Mononuclear cell (primary cell): ENCODE measurements around the gene F2RL1. TPM values are rescaled to one million over a fixed set of nuclear protein-coding genes. Genes with fewer than 3 reads are reported as not detected.
"Not testable (repeated sequence)": the region's sequence is repeated elsewhere in the genome, so short reads cannot be mapped to it uniquely, and the experiment has no call there.

Experiments
- H3K27me3 ChIP-seq: 2 replicates; pipeline ENCODE4 v1.6.0; 2011; ENCODE audit warnings: low read length, control low read depth; ENCODE audit not compliant: insufficient read depth
- H3K4me1 ChIP-seq: 2 replicates; pipeline ENCODE4 v1.5.1; 2011; ENCODE audit warnings: mild to moderate bottlenecking, low read length, control low read depth; ENCODE audit not compliant: insufficient read depth
- H3K4me3 ChIP-seq: 2 replicates; pipeline ENCODE4 v1.5.1; 2011; ENCODE audit warnings: mild to moderate bottlenecking, low read length, moderate library complexity
- H3K9me3 ChIP-seq: 2 replicates; pipeline ENCODE4 v1.5.1; 2011; ENCODE audit warnings: low read depth, mild to moderate bottlenecking, control low read depth, low read length
- total RNA-seq: library from RNA; depleted of rRNA; stranded (reverse); fragments of >200 nt; gene quantifications from one replicate; pipeline ENCODE4 v1.2.3, GENCODE V29; 2012

Gene F2RL1
- total RNA-seq, 1 donor: 4.2 TPM

GRCh38 chr5:76794871-76795270 is 24.0 kb upstream of the F2RL1 start:
- no peak overlapping the region for H3K4me3 ChIP-seq
- H3K4me1 ChIP-seq: peaks cover 32% of the 10 kb centered on the region

GRCh38 chr5:76799588-76799987 is 19.2 kb upstream of the F2RL1 start:
- H3K9me3 ChIP-seq: no peaks in the 10 kb centered on the region
- no peaks in the 10 kb centered on the region for H3K27me3 ChIP-seq
- H3K4me1 ChIP-seq: peaks cover 10% of the 10 kb centered on the region
- H3K4me3 ChIP-seq: no peak overlapping the region

More at GRCh38 chr5:76794871-76795270, 24.0 kb upstream of the F2RL1 start:
- Histone ChIP-seq H3K27me3 (no peaks in the 10 kb centered on the region), H3K9me3 (no peaks in the 10 kb centered on the region)

- no peaks in the 10 kb centered on the region for H3K9me3 ChIP-seq
- no peaks in the 10 kb centered on the region for H3K4me1 ChIP-seq
- no peak overlapping the region for H3K4me3 ChIP-seq
- no peaks in the 10 kb centered on the region for H3K27me3 ChIP-seq
These were observed 18.3 kb upstream of the F2RL1 start for GRCh38 chr5:76800579-76800978.

GRCh38 chr5:76801159-76801802 is 17.5 kb upstream of the F2RL1 start:
- Histone ChIP-seq H3K4me1 (no peaks in the 10 kb centered on the region), H3K9me3 (no peaks in the 10 kb centered on the region), H3K4me3 (no peak overlapping the region), H3K27me3 (no peaks in the 10 kb centered on the region)

GRCh38 chr5:76801803-76802195 is 17.0 kb upstream of the F2RL1 start:
- Histone ChIP-seq H3K27me3 (no peaks in the 10 kb centered on the region), H3K4me3 (no peak overlapping the region)

GRCh38 chr5:76804266-76804665 is 14.6 kb upstream of the F2RL1 start:
- Histone ChIP-seq H3K27me3 (no peaks in the 10 kb centered on the region), H3K9me3 (no peaks in the 10 kb centered on the region), H3K4me1 (no peaks in the 10 kb centered on the region), H3K4me3 (no peak overlapping the region)

More at GRCh38 chr5:76801803-76802195, 17.0 kb upstream of the F2RL1 start:
- Histone ChIP-seq H3K4me1 (no peaks in the 10 kb centered on the region), H3K9me3 (no peaks in the 10 kb centered on the region)

- Histone ChIP-seq H3K27me3 (no peaks in the 10 kb centered on the region), H3K4me1 (no peaks in the 10 kb centered on the region), H3K9me3 (no peaks in the 10 kb centered on the region), H3K4me3 (no peak overlapping the region)
These were observed 12.9 kb upstream of the F2RL1 start for GRCh38 chr5:76805821-76806505.

- no peaks in the 10 kb centered on the region for H3K27me3 ChIP-seq
- no peaks in the 10 kb centered on the region for H3K4me1 ChIP-seq
- H3K4me3 ChIP-seq: no peak overlapping the region
- H3K9me3 ChIP-seq: no peaks in the 10 kb centered on the region
These were observed 11.5 kb upstream of the F2RL1 start for GRCh38 chr5:76807296-76807695.

- Histone ChIP-seq H3K4me1 (no peaks in the 10 kb centered on the region), H3K4me3 (no peak overlapping the region), H3K27me3 (no peaks in the 10 kb centered on the region), H3K9me3 (no peaks in the 10 kb centered on the region)
These were observed 10.6 kb upstream of the F2RL1 start for GRCh38 chr5:76808141-76808691.

GRCh38 chr5:76809141-76809540 is 9.7 kb upstream of the F2RL1 start:
- no peaks in the 10 kb centered on the region for H3K9me3 ChIP-seq
- H3K4me3 ChIP-seq: no peak overlapping the region
- no peaks in the 10 kb centered on the region for H3K27me3 ChIP-seq
- H3K4me1 ChIP-seq: no peaks in the 10 kb centered on the region

GRCh38 chr5:76810236-76810635 is 8.6 kb upstream of the F2RL1 start:
- Histone ChIP-seq H3K4me3 (no peak overlapping the region), H3K4me1 (no peaks in the 10 kb centered on the region), H3K27me3 (no peaks in the 10 kb centered on the region), H3K9me3 (no peaks in the 10 kb centered on the region)

GRCh38 chr5:76811214-76811613 is 7.6 kb upstream of the F2RL1 start:
- no peaks in the 10 kb centered on the region for H3K4me1 ChIP-seq
- no peaks in the 10 kb centered on the region for H3K9me3 ChIP-seq
- H3K4me3 ChIP-seq: no peak overlapping the region
- no peaks in the 10 kb centered on the region for H3K27me3 ChIP-seq

- not testable (repeated sequence) for H3K9me3 ChIP-seq, H3K4me1 ChIP-seq, H3K4me3 ChIP-seq, H3K27me3 ChIP-seq
These were observed 6.6 kb upstream of the F2RL1 start for GRCh38 chr5:76812209-76812608.

- Histone ChIP-seq H3K27me3 (peaks cover 25% of the 10 kb centered on the region), H3K4me3 (no peak overlapping the region), H3K4me1 (peaks cover 6% of the 10 kb centered on the region), H3K9me3 (no peaks in the 10 kb centered on the region)
These were observed 4.8 kb upstream of the F2RL1 start for GRCh38 chr5:76813982-76814562.

GRCh38 chr5:76816110-76816831 is 2.6 kb upstream of the F2RL1 start:
- H3K27me3 ChIP-seq: peaks cover 40% of the 10 kb centered on the region
- H3K4me3 ChIP-seq: no peak overlapping the region
- H3K4me1 ChIP-seq: peaks cover 26% of the 10 kb centered on the region
- no peaks in the 10 kb centered on the region for H3K9me3 ChIP-seq
